Upper lobe of right lung (tissue), 1 donor: ENCODE measurements around the gene CALHM4. TPM values are rescaled to one million over a fixed set of nuclear protein-coding genes. Genes with fewer than 3 reads are reported as not detected.

Source experiments
- ATAC-seq: fragments of 200-7000 bp; cut with Tn5 transposase; one replicate; pipeline ENCODE4 v1.9.1; 2020; ENCODE audit warnings: mild to moderate bottlenecking, moderate library complexity
- DNase-seq: peaks from one replicate; pipeline ENCODE4 v3.0.0-alpha.2; 2020
- H3K27ac ChIP-seq: fragments of 200-600 bp; one replicate; pipeline ENCODE4 v1.8.0; 2022
- H3K27me3 ChIP-seq: fragments of 200-600 bp; one replicate; pipeline ENCODE4 v1.8.0; 2022; ENCODE audit warnings: mild to moderate bottlenecking
- H3K36me3 ChIP-seq: fragments of 200-600 bp; one replicate; pipeline ENCODE4 v1.8.0; 2022
- H3K4me1 ChIP-seq: fragments of 200-600 bp; one replicate; pipeline ENCODE4 v1.8.0; 2022
- H3K4me3 ChIP-seq: fragments of 200-600 bp; one replicate; pipeline ENCODE4 v1.8.0; 2022; ENCODE audit warnings: mild to moderate bottlenecking
- H3K9me3 ChIP-seq: fragments of 200-600 bp; one replicate; pipeline ENCODE4 v1.8.0; 2022
- intact Hi-C: fragments of 100-400 bp; cut with DNase I; formaldehyde crosslinking; loops from one replicate; pipeline ENCODE4 v1.11.0; 2022
- total RNA-seq: library from RNA; stranded (reverse); fragmentation: NEBNext Ultra II Directional; extraction: Animal tissue kit (Norgen Biotek cat#: 25700); gene quantifications from one replicate; pipeline ENCODE4 v1.2.1, GENCODE V29; 2021
- TF ChIP-seq, protein P1 (sequence below): fragments of 200-600 bp; IDR thresholded peaks from one replicate; pipeline ENCODE4 v1.8.0; 2022; ENCODE audit warnings: antibody characterized with exemption
- donor health status: DM: no; HTN: yes; CAD: no; lungs with severe emphysema.

CALHM4 gene
- total RNA-seq, 1 donor from 2014 or later: not detected

DNA sequence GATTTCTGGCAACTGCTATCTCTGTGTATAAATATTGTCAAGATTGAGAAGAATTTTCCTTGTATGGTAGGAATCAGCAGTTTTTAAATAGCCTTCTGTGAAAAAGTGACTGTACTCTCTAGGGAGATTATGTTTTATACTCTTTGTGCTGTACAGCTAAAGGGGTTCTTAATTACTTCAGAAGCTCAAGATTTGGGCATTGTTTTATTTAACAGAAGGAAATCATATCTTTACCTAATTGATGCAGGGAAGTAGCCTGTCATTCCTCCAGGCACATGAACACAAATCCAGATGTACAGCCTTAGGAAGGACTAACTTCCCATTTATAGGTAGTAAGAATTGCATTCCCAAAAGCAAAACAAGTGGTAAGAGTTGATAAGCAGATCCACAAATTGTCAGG is 40.8 kb upstream of the CALHM4 start:
- H3K9me3 ChIP-seq: no peaks in the 10 kb centered on the region
- intact Hi-C loops: no loop called here
- TF ChIP-seq, protein P1, sequence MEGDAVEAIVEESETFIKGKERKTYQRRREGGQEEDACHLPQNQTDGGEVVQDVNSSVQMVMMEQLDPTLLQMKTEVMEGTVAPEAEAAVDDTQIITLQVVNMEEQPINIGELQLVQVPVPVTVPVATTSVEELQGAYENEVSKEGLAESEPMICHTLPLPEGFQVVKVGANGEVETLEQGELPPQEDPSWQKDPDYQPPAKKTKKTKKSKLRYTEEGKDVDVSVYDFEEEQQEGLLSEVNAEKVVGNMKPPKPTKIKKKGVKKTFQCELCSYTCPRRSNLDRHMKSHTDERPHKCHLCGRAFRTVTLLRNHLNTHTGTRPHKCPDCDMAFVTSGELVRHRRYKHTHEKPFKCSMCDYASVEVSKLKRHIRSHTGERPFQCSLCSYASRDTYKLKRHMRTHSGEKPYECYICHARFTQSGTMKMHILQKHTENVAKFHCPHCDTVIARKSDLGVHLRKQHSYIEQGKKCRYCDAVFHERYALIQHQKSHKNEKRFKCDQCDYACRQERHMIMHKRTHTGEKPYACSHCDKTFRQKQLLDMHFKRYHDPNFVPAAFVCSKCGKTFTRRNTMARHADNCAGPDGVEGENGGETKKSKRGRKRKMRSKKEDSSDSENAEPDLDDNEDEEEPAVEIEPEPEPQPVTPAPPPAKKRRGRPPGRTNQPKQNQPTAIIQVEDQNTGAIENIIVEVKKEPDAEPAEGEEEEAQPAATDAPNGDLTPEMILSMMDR: no peak

GRCh38 chr6:116513224-116513875 is 40.2 kb upstream of the CALHM4 start:
- TF ChIP-seq, protein P1: no peak
- ATAC-seq (no peak), DNase-seq (no peak)
- H3K4me3 ChIP-seq: peak overlapping the region; percentile 43
- no peaks in the 10 kb centered on the region for H3K9me3 ChIP-seq
- intact Hi-C loops: no loop called here
- H3K27ac ChIP-seq: peak overlapping the region; percentile 86
- no peaks in the 10 kb centered on the region for H3K27me3 ChIP-seq
- H3K4me1 ChIP-seq: no peaks in the 10 kb centered on the region
- H3K36me3 ChIP-seq: no peaks in the 10 kb centered on the region

More for the DNA sequence above, 40.8 kb upstream of the CALHM4 start:
- ATAC-seq: no peak
- H3K27ac ChIP-seq: peak overlapping the region; percentile 86
- peak overlapping the region; percentile 43 for H3K4me3 ChIP-seq
- no peaks in the 10 kb centered on the region for H3K36me3 ChIP-seq
- H3K27me3 ChIP-seq: no peaks in the 10 kb centered on the region
- H3K4me1 ChIP-seq: no peaks in the 10 kb centered on the region
- no peak for DNase-seq

DNA sequence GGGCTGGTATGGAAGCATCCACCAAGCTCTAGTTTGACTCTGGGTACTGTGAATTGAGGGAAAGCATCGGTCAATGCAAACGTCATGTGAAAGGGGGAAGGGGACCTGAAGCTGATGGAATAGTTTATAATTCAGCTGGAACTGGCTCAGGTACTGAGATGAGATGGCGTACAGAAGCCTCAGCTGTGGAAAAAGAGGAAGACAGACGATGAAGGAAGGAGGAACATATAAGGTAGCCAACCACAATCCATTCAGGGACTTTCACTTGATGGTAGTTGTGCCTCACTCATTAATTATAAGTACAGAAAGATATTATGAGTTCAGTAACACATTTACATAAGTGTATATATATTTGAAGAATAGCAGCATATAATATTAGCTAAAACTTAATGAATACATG is 39.4 kb upstream of the CALHM4 start:
- DNase-seq (no peak), ATAC-seq (peak; percentile 24)
- intact Hi-C loops: no loop called here
- Histone ChIP-seq H3K27me3 (no peaks in the 10 kb centered on the region), H3K9me3 (no peaks in the 10 kb centered on the region), H3K4me1 (no peaks in the 10 kb centered on the region), H3K36me3 (no peaks in the 10 kb centered on the region), H3K4me3 (no peak overlapping the region), H3K27ac (no peak overlapping the region)
- TF ChIP-seq, protein P1: no peak

DNA sequence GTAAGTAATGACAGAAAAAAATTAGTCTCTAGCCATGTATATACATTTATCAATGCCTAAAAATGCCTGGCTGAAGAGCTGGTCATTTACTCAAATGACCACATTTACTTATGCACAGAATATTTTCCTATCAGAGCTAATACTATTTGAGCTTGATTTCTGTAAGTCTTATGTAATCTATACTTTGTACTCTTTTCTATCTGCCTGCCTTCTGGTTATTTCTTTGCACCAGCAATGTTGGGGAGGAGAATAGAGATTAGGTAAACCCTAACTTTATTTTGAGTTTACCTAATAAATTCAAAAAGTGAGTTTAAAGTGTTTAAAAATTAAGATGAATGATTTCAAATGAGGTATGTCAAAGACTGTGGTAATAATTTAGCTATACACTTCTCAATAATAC is 38.4 kb upstream of the CALHM4 start:
- no peaks in the 10 kb centered on the region for H3K4me1 ChIP-seq
- TF ChIP-seq, protein P1: no peak
- no peaks in the 10 kb centered on the region for H3K27me3 ChIP-seq
- no peaks in the 10 kb centered on the region for H3K9me3 ChIP-seq
- H3K4me3 ChIP-seq: no peak overlapping the region
- no peaks in the 10 kb centered on the region for H3K36me3 ChIP-seq
- H3K27ac ChIP-seq: no peak overlapping the region
- no peak for ATAC-seq
- no peak for DNase-seq
- intact Hi-C loops: no loop called here

GRCh38 chr6:116518621-116519368 is 34.8 kb upstream of the CALHM4 start:
- H3K4me3 ChIP-seq: no peak overlapping the region
- intact Hi-C loops: no loop called here
- no peak overlapping the region for H3K27ac ChIP-seq
- DNase-seq (no peak), ATAC-seq (no peak)
- no peaks in the 10 kb centered on the region for H3K4me1 ChIP-seq
- TF ChIP-seq, protein P1: no peak
- H3K9me3 ChIP-seq: no peaks in the 10 kb centered on the region
- H3K27me3 ChIP-seq: no peaks in the 10 kb centered on the region
- no peaks in the 10 kb centered on the region for H3K36me3 ChIP-seq
